ENCODE measurements around the gene TLNRD1.

DNA sequence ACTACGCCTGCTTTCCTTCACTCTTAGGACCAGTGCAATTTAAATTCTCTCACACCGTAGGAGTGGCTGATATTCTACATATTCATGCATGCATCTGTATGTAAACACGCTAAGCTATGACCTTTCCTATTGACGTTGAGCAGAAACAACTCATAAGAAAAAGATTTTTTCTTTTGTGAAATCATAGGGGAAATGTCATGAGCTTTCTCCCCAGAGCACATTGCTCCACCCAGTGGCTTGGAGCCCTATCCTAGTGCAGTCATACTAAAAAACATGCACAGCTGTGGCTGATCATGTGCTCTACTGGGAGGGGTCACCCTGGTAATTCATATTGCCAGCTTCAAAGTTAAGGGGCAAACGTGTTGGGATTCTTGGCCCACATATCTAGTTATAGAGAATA, 9.3 kb upstream of the TLNRD1 start:
- TF ChIP-seq, protein P1, sequence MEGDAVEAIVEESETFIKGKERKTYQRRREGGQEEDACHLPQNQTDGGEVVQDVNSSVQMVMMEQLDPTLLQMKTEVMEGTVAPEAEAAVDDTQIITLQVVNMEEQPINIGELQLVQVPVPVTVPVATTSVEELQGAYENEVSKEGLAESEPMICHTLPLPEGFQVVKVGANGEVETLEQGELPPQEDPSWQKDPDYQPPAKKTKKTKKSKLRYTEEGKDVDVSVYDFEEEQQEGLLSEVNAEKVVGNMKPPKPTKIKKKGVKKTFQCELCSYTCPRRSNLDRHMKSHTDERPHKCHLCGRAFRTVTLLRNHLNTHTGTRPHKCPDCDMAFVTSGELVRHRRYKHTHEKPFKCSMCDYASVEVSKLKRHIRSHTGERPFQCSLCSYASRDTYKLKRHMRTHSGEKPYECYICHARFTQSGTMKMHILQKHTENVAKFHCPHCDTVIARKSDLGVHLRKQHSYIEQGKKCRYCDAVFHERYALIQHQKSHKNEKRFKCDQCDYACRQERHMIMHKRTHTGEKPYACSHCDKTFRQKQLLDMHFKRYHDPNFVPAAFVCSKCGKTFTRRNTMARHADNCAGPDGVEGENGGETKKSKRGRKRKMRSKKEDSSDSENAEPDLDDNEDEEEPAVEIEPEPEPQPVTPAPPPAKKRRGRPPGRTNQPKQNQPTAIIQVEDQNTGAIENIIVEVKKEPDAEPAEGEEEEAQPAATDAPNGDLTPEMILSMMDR (IDR thresholded peaks at IDR 0.05; ENCODE audit: low read depth, low read length), result peak; percentile 46
- no peak for TF ChIP-seq EZH2phosphoT487 (IDR thresholded peaks at IDR 0.05; ENCODE audit: low read depth)

All from OCI-LY3 (cell line).